ENCODE results near the gene TAS2R60. TPM values are rescaled to one million over a fixed set of nuclear protein-coding genes. Genes with fewer than 3 reads are reported as not detected.

Gene TAS2R60
- total RNA-seq, 1 experiment from 2014 or later: not detected

- Histone ChIP-seq H3K4me2 (no peak overlapping the region), H3K79me2 (ENCODE audit: low read depth) (no peaks in the 10 kb centered on the region), H4K20me1 (ENCODE audit: insufficient read depth) (no peaks in the 10 kb centered on the region), H2AFZ (no peak overlapping the region), H3K9me2 (ENCODE audit: insufficient read depth) (no peaks in the 10 kb centered on the region), H3K4me1 (replicated peaks; ENCODE audit: insufficient read depth) (peaks cover 8% of the 10 kb centered on the region; the same call in 1 of the 2 replicates), H3F3A (ENCODE audit: insufficient read depth, low read depth) (0 out of 2 replicates have a peak, but pooled peaks cover 4% of the 10 kb centered on the region), H3K27me3 (ENCODE audit: insufficient read depth, low read depth) (no peaks in the 10 kb centered on the region), H3K27ac (no peak overlapping the region), H3K9me3 (ENCODE audit: insufficient read depth, low read depth) (no peaks in the 10 kb centered on the region), H3K36me3 (ENCODE audit: low read depth) (no peaks in the 10 kb centered on the region), H3K4me3 (no peak overlapping the region)
- TF ChIP-seq CTCF (conservative IDR thresholded peaks at IDR 0.05): no peak
- TF ChIP-seq EZH2 (IDR thresholded peaks at IDR 0.05; ENCODE audit: low read depth): no peak
- CTCF ChIA-PET: no interaction called here
- DNase-seq: no peak
- intact Hi-C loops (cut with micrococcal nuclease; ENCODE audit: unreplicated experiment): no loop called here
- BruUV-seq (replicated peaks): no TSS peak
- POLR2A ChIA-PET (ENCODE audit: unreplicated experiment): no interaction called here
These were observed 8.6 kb upstream of the TAS2R60 start for GRCh38 chr7:143434660-143435059.

- DNase-seq: no peak
- no peak overlapping the region for H2AFZ ChIP-seq
These were observed 8.0 kb upstream of the TAS2R60 start for GRCh38 chr7:143435266-143435665.

GRCh38 chr7:143436325-143436946 is 6.8 kb upstream of the TAS2R60 start:
- intact Hi-C loops (cut with micrococcal nuclease; ENCODE audit: unreplicated experiment): no loop called here
- no peak overlapping the region for H3K4me3 ChIP-seq
- no peak overlapping the region for H3K4me2 ChIP-seq
- no peak for DNase-seq
- ChIA-PET CTCF (no interaction called here), POLR2A (ENCODE audit: unreplicated experiment) (no interaction called here)
- no peaks in the 10 kb centered on the region for H3K36me3 ChIP-seq (ENCODE audit: low read depth)
- no peaks in the 10 kb centered on the region for H3K27me3 ChIP-seq (ENCODE audit: insufficient read depth, low read depth)
- no peaks in the 10 kb centered on the region for H3F3A ChIP-seq (ENCODE audit: insufficient read depth, low read depth)
- no peaks in the 10 kb centered on the region for H3K4me1 ChIP-seq (replicated peaks; ENCODE audit: insufficient read depth)
- H4K20me1 ChIP-seq (ENCODE audit: insufficient read depth): no peaks in the 10 kb centered on the region
- H3K9me3 ChIP-seq (ENCODE audit: insufficient read depth, low read depth): no peaks in the 10 kb centered on the region
- H3K79me2 ChIP-seq (ENCODE audit: low read depth): no peaks in the 10 kb centered on the region
- H2AFZ ChIP-seq: no peak overlapping the region
- BruUV-seq (replicated peaks): no TSS peak
- TF ChIP-seq CTCF (conservative IDR thresholded peaks at IDR 0.05) (no peak), EZH2 (IDR thresholded peaks at IDR 0.05; ENCODE audit: low read depth) (no peak)
- H3K9me2 ChIP-seq (ENCODE audit: insufficient read depth): no peaks in the 10 kb centered on the region
- H3K27ac ChIP-seq: no peak overlapping the region

More at GRCh38 chr7:143435266-143435665, 8.0 kb upstream of the TAS2R60 start:
- H3K4me3 ChIP-seq: no peak overlapping the region
- intact Hi-C loops (cut with micrococcal nuclease; ENCODE audit: unreplicated experiment): no loop called here
- no peaks in the 10 kb centered on the region for H3K79me2 ChIP-seq (ENCODE audit: low read depth)
- H3K36me3 ChIP-seq (ENCODE audit: low read depth): no peaks in the 10 kb centered on the region
- no peaks in the 10 kb centered on the region for H3K27me3 ChIP-seq (ENCODE audit: insufficient read depth, low read depth)
- H3K27ac ChIP-seq: no peak overlapping the region
- no peak for TF ChIP-seq EZH2 (IDR thresholded peaks at IDR 0.05; ENCODE audit: low read depth)
- TF ChIP-seq CTCF (conservative IDR thresholded peaks at IDR 0.05): no peak
- POLR2A ChIA-PET (ENCODE audit: unreplicated experiment): no interaction called here
- peaks cover 4% of the 10 kb centered on the region; the same call in 1 of the 2 replicates for H3K4me1 ChIP-seq (replicated peaks; ENCODE audit: insufficient read depth)
- CTCF ChIA-PET: no interaction called here
- H4K20me1 ChIP-seq (ENCODE audit: insufficient read depth): no peaks in the 10 kb centered on the region
- 0 out of 2 replicates have a peak, but pooled peaks cover 4% of the 10 kb centered on the region for H3F3A ChIP-seq (ENCODE audit: insufficient read depth, low read depth)
- H3K9me3 ChIP-seq (ENCODE audit: insufficient read depth, low read depth): no peaks in the 10 kb centered on the region
- no TSS peak for BruUV-seq (replicated peaks)
- H3K4me2 ChIP-seq: no peak overlapping the region
- H3K9me2 ChIP-seq (ENCODE audit: insufficient read depth): no peaks in the 10 kb centered on the region

Measured in PC-9 (cell line).